Stimulated activated CD8-positive, alpha-beta memory T cell treated with anti-CD3 and anti-CD28 coated beads, Interleukin-7, amount 100 ng/mL, for 48 hours (primary cell): ENCODE data around the gene MAVS.

Experiments
- DNase-seq, 2 donors: peaks; one replicate each; pipeline ENCODE4 v3.0.0-alpha.2; 2020; ENCODE audit warnings: low read depth in 1 of 2; ENCODE audit errors: extremely low read depth in 1 of 2

Gene MAVS

GRCh38 chr20:3847429-3847940, 851 bp downstream of the MAVS start:
- no peak for DNase-seq

- DNase-seq: no peak
Observed at GRCh38 chr20:3848565-3848964, 1.9 kb downstream of the MAVS start.

- no peak for DNase-seq
Observed at GRCh38 chr20:3854462-3854871, 7.8 kb downstream of the MAVS start.

GRCh38 chr20:3857405-3857804, 10.8 kb downstream of the MAVS start:
- no peak for DNase-seq

- DNase-seq: no peak
Observed at GRCh38 chr20:3858689-3859088, 12.1 kb downstream of the MAVS start.

GRCh38 chr20:3861191-3861590, 14.6 kb downstream of the MAVS start:
- DNase-seq: no peak

GRCh38 chr20:3862333-3862732, 15.7 kb downstream of the MAVS start:
- no peak for DNase-seq

GRCh38 chr20:3863317-3863716, 16.7 kb downstream of the MAVS start:
- DNase-seq: no peak

GRCh38 chr20:3864518-3864917, 17.9 kb downstream of the MAVS start:
- no peak for DNase-seq

- DNase-seq: no peak
Observed at GRCh38 chr20:3865152-3865886, 18.7 kb downstream of the MAVS start.

- DNase-seq: no peak
Observed at GRCh38 chr20:3865887-3866407, 19.3 kb downstream of the MAVS start.

GRCh38 chr20:3866464-3866863, 19.8 kb downstream of the MAVS start:
- DNase-seq: no peak

- no peak for DNase-seq
Observed at GRCh38 chr20:3867802-3868201, 21.2 kb downstream of the MAVS start.

- DNase-seq: no peak
Observed at GRCh38 chr20:3869839-3870634, 23.4 kb downstream of the MAVS start.

- DNase-seq: no peak
Observed at GRCh38 chr20:3871550-3872265, 25.1 kb downstream of the MAVS start.

GRCh38 chr20:3873507-3873906, 26.9 kb downstream of the MAVS start:
- DNase-seq: no peak

GRCh38 chr20:3874194-3874844, 27.7 kb downstream of the MAVS start:
- DNase-seq: no peak

GRCh38 chr20:3875378-3875974, 28.8 kb downstream of the MAVS start:
- no peak for DNase-seq

- DNase-seq: no peak
Observed at GRCh38 chr20:3876000-3876399, 29.4 kb downstream of the MAVS start.

GRCh38 chr20:3876676-3877075, 30.0 kb downstream of the MAVS start:
- DNase-seq: no peak
